Testis (tissue), 2 donors: ENCODE results near the gene FAM20B.

Source experiments
- POLR2A ChIP-seq: fragments of 450-650 bp; IDR thresholded peaks from one replicate; pipeline ENCODE4 v1.6.1; 2017; ENCODE audit warnings: antibody characterized with exemption, mild to moderate bottlenecking, moderate library complexity
- TF ChIP-seq, protein P1 (sequence below), 3 experiments: fragments of 450-650 bp in 2 of 3; fragments of 200-600 bp in 1 of 3; sonication (generic) in 1 of 3; IDR thresholded peaks; one replicate each; pipeline ENCODE4 v1.5.1; 2016 to 2019; ENCODE audit warnings: antibody characterized with exemption in 3 of 3, mild to moderate bottlenecking in 2 of 3, moderate library complexity in 1 of 3

DNA sequence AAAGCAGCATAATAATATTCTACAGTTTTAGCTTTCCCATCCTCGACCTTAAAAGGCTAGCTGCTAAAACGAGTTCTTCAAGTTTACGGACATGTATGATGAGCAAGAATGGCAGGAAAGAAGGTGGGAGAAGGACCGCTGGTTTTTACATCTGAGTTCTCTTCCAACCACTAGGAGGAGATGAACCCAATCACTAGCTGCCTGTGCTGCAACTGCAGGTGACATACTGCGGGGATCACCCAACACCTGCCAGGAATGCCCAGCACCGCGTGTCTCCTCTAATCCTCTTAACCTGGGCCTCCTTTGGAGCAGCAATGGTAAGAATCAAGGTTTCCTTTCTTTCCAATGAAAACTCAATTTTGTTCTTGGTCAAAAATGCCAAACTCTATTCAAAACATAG is 79.7 kb downstream of the FAM20B start:
- TF ChIP-seq, protein P1, sequence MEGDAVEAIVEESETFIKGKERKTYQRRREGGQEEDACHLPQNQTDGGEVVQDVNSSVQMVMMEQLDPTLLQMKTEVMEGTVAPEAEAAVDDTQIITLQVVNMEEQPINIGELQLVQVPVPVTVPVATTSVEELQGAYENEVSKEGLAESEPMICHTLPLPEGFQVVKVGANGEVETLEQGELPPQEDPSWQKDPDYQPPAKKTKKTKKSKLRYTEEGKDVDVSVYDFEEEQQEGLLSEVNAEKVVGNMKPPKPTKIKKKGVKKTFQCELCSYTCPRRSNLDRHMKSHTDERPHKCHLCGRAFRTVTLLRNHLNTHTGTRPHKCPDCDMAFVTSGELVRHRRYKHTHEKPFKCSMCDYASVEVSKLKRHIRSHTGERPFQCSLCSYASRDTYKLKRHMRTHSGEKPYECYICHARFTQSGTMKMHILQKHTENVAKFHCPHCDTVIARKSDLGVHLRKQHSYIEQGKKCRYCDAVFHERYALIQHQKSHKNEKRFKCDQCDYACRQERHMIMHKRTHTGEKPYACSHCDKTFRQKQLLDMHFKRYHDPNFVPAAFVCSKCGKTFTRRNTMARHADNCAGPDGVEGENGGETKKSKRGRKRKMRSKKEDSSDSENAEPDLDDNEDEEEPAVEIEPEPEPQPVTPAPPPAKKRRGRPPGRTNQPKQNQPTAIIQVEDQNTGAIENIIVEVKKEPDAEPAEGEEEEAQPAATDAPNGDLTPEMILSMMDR (IDR thresholded peaks at IDR 0.05) = no peak
- no peak for TF ChIP-seq POLR2A
